Hepatocyte (in vitro differentiated cells): ENCODE data around the gene LHFPL3. TPM values are rescaled to one million over a fixed set of nuclear protein-coding genes. Genes with fewer than 3 reads are reported as not detected.

ENCODE experiments used
- DNase-seq: peaks from one replicate; pipeline ENCODE4 v3.0.0-alpha.2; 2016; ENCODE audit warnings: low spot score
- H2AFZ ChIP-seq: fragments of 200-600 bp; sonication (generic); 2 replicates; pipeline ENCODE4 v1.6.0; 2016; ENCODE audit warnings: antibody characterized with exemption, mild to moderate bottlenecking
- H3K27ac ChIP-seq: fragments of 200-600 bp; sonication (generic); 2 replicates; pipeline ENCODE4 v1.5.1; 2016; ENCODE audit warnings: mild to moderate bottlenecking
- H3K27me3 ChIP-seq: fragments of 200-600 bp; sonication (generic); 2 replicates; pipeline ENCODE4 v1.6.1; 2016
- H3K36me3 ChIP-seq: fragments of 200-600 bp; sonication (generic); replicated peaks from 2 replicates; pipeline ENCODE4 v1.5.1; 2016; ENCODE audit warnings: low read depth; ENCODE audit not compliant: insufficient read depth
- H3K4me1 ChIP-seq: fragments of 200-600 bp; sonication (generic); 2 replicates; pipeline ENCODE4 v1.5.1; 2016; ENCODE audit warnings: mild to moderate bottlenecking, moderate library complexity; ENCODE audit not compliant: insufficient read depth
- H3K4me2 ChIP-seq: fragments of 200-600 bp; sonication (generic); 2 replicates; pipeline ENCODE4 v1.6.0; 2016
- H3K4me3 ChIP-seq: fragments of 200-600 bp; sonication (generic); 2 replicates; pipeline ENCODE4 v1.5.1; 2016; ENCODE audit warnings: mild to moderate bottlenecking
- H3K79me2 ChIP-seq: fragments of 200-600 bp; sonication (generic); 2 replicates; pipeline ENCODE4 v1.6.0; 2017; ENCODE audit warnings: mild to moderate bottlenecking
- H3K9me2 ChIP-seq: fragments of 200-600 bp; sonication (generic); replicated peaks from 2 replicates; pipeline ENCODE4 v1.6.0; 2017; ENCODE audit warnings: mild to moderate bottlenecking; ENCODE audit not compliant: insufficient read depth
- H3K9me3 ChIP-seq: fragments of 200-600 bp; sonication (generic); 2 replicates; pipeline ENCODE4 v1.5.1; 2016; ENCODE audit warnings: low read depth, mild to moderate bottlenecking
- H4K20me1 ChIP-seq: fragments of 200-600 bp; sonication (generic); 2 replicates; pipeline ENCODE4 v1.6.0; 2016; ENCODE audit warnings: mild to moderate bottlenecking; ENCODE audit not compliant: insufficient read depth, poor library complexity, severe bottlenecking
- EZH2 ChIP-seq: fragments of 200-600 bp; sonication (generic); IDR thresholded peaks from 2 replicates; pipeline ENCODE4 v1.6.1; 2016; ENCODE audit warnings: antibody characterized with exemption, mild to moderate bottlenecking, borderline replicate concordance
- EZH2phosphoT487 ChIP-seq: fragments of 200-600 bp; sonication (generic); IDR thresholded peaks from one replicate; pipeline ENCODE4 v1.6.1; 2018; ENCODE audit warnings: antibody characterized with exemption, mild to moderate bottlenecking, low read depth, moderate library complexity; ENCODE audit not compliant: unreplicated experiment, severe bottlenecking
- WGBS: methylation state at CpG from one replicate; pipeline ENCODE4 v1.1.6; 2016; ENCODE audit warnings: low lambda C conversion rate; ENCODE audit errors: missing lambda C conversion rate; 5-methylcytosine and 5-hydroxymethylcytosine counted together
- polyA plus RNA-seq: library from polyadenylated mRNA; unstranded; fragments of >200 nt; fragmentation: Nextera tagmentation; extraction: Ambion mirVana; gene quantifications from 2 replicates; pipeline ENCODE4 v1.2.1, GENCODE V29; 2016
- total RNA-seq: library from RNA; depleted of rRNA; stranded (reverse); fragments of >200 nt; gene quantifications from 2 replicates; pipeline ENCODE4 v1.2.3, GENCODE V29; 2014
- TF ChIP-seq, protein P1 (sequence below): fragments of 200-600 bp; sonication (generic); IDR thresholded peaks from 2 replicates; pipeline ENCODE4 v1.5.1; 2016; ENCODE audit warnings: antibody characterized with exemption, mild to moderate bottlenecking; ENCODE audit not compliant: poor library complexity

LHFPL3 gene
- total and polyA plus RNA-seq, 2 experiments from 2014 or later = not detected

DNA sequence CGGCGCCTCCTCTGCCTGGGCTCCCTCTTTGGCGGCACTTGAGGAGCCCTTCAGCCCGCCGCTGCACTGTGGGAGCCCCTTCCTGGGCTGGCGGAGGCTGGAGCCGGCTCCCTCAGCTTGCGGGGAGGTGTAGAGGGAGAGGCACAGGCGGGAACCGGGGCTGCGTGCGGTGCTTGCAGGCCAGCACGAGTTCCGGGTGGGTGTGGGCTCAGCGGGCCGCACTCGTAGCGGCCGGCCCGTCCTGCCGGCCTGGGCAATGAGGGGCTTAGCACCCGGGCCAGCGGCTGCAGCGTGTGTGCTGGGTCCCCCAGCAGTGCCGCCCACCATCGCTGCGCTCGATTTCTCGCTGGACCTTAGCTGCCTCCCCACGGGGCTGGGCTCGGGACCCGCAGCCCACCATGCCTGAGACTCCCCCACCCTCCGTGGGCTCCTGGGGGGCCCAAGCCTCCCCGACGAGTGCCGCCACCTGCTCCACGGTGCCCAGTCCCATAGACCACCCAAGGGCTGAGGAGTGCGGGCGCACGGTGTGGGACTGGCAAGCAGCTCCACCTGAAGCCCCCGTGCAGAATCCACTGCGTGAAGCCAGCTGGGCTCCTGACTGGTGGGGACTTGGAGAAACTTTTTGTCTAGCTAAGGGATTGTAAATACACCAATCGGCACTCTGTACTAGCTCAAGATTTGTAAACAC lies 611.8 kb downstream of the LHFPL3 start:
- TF ChIP-seq EZH2 = no peak
- TF ChIP-seq, protein P1, sequence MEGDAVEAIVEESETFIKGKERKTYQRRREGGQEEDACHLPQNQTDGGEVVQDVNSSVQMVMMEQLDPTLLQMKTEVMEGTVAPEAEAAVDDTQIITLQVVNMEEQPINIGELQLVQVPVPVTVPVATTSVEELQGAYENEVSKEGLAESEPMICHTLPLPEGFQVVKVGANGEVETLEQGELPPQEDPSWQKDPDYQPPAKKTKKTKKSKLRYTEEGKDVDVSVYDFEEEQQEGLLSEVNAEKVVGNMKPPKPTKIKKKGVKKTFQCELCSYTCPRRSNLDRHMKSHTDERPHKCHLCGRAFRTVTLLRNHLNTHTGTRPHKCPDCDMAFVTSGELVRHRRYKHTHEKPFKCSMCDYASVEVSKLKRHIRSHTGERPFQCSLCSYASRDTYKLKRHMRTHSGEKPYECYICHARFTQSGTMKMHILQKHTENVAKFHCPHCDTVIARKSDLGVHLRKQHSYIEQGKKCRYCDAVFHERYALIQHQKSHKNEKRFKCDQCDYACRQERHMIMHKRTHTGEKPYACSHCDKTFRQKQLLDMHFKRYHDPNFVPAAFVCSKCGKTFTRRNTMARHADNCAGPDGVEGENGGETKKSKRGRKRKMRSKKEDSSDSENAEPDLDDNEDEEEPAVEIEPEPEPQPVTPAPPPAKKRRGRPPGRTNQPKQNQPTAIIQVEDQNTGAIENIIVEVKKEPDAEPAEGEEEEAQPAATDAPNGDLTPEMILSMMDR = no peak
- Histone ChIP-seq H3K4me1 (peaks cover 6% of the 10 kb centered on the region), H4K20me1 (no peaks in the 10 kb centered on the region), H3K27ac (no peak overlapping the region), H3K79me2 (no peaks in the 10 kb centered on the region), H3K36me3 (no peaks in the 10 kb centered on the region), H3K9me3 (no peaks in the 10 kb centered on the region), H3K4me2 (no peak overlapping the region), H3K4me3 (no peak overlapping the region), H3K9me2 (no peaks in the 10 kb centered on the region), H3K27me3 (no peaks in the 10 kb centered on the region), H2AFZ (no peak overlapping the region)
- DNase-seq = no peak
- WGBS = 96% methylated on average over 40 of the region's 43 CpGs

DNA sequence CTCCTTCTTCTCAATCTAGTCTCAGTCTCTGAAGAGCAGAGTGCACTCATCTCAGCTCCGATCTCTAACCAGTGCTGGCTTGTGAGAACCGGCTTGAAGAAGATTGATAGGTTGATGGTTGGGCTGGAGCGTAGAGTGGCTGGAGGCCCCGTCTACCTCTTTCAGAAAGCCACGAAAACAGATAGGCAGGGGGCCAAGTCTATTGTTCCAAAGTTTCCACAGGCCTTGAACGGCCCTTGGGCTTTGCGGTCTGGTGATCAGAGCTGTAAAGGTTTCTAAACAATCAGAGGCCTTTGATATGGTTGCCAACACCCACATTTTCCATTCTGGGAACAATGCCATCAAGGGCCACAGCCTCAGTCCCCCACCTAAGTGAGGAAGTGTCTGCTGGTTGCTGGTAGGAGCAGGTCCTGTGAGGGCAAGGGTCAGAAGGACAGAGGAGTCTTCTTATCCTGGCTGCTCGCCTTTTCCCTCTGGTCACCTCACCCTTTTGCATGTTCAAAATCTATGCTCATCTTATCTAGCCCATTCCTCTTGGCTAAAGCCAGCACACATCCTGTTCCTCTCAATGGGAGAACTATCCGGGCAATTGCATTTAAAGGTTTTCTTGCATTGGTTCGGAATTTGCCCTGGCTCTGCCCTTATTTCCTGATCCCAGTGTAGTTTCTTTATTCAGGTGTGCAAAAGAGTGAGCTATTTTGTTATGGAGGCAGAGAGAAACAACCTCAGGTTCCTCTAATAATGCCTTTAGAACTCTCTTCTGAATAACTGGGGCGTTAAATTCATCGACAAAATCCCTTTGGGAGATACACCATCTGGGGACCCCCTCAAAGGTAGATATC lies 615.3 kb downstream of the LHFPL3 start:
- no peak overlapping the region for H3K4me2 ChIP-seq
- no peaks in the 10 kb centered on the region for H3K27me3 ChIP-seq
- 55% methylated on average over 12 of the region's 12 CpGs for WGBS
- DNase-seq = peak; percentile 73
- H3K4me1 ChIP-seq = peaks cover 14% of the 10 kb centered on the region
- peak overlapping the region; percentile 85 for H3K27ac ChIP-seq
- H3K4me3 ChIP-seq = no peak overlapping the region
- no peaks in the 10 kb centered on the region for H4K20me1 ChIP-seq
- TF ChIP-seq, protein P1 = no peak
- TF ChIP-seq EZH2phosphoT487 (no peak), EZH2 (no peak)
- H3K36me3 ChIP-seq = no peaks in the 10 kb centered on the region
- H3K79me2 ChIP-seq = no peaks in the 10 kb centered on the region
- H2AFZ ChIP-seq = no peak overlapping the region
- no peaks in the 10 kb centered on the region for H3K9me2 ChIP-seq
- no peaks in the 10 kb centered on the region for H3K9me3 ChIP-seq

DNA sequence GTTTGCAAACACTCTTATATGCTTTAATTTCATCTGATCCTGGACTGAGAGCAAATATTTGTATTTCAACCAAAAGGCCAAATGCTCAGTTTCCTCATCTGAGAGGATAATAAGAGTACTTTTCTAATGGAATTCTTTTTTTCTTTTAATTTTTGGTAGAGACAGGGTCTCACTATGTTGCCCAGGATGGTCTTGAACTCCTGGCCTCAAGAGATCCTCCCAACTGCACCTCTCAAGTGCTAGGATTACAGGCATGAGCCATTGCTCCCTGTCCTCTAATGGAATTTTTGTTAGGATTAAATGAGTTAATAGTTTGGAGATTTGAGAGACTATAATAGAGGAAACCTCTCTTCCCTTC lies 617.2 kb downstream of the LHFPL3 start:
- Histone ChIP-seq H3K9me2 (no peaks in the 10 kb centered on the region), H2AFZ (peak overlapping the region; percentile 18)
- TF ChIP-seq EZH2 (no peak), EZH2phosphoT487 (no peak)
- TF ChIP-seq, protein P1 = no peak

More for the DNA sequence above, 617.2 kb downstream of the LHFPL3 start:
- Histone ChIP-seq H3K9me3 (no peaks in the 10 kb centered on the region), H3K79me2 (no peaks in the 10 kb centered on the region), H3K36me3 (no peaks in the 10 kb centered on the region), H3K27me3 (no peaks in the 10 kb centered on the region), H3K27ac (peak overlapping the region; percentile 85), H3K4me2 (peak overlapping the region; percentile 56), H4K20me1 (no peaks in the 10 kb centered on the region), H3K4me3 (no peak overlapping the region), H3K4me1 (peaks cover 14% of the 10 kb centered on the region)
- no peak for DNase-seq
